Renal cortex interstitium (tissue), 11 donors: ENCODE data around the gene NLRP6. TPM values are rescaled to one million over a fixed set of nuclear protein-coding genes. Genes with fewer than 3 reads are reported as not detected.
"Not testable (repeated sequence)": the region's sequence is repeated elsewhere in the genome, so short reads cannot be mapped to it uniquely, and the experiment has no call there.

Experiments
- DNase-seq, 11 donors: peaks; one replicate each; pipeline ENCODE4 v3.0.0-alpha.2; 2013; ENCODE audit warnings: low read depth in 9 of 11, low spot score in 4 of 11; ENCODE audit errors: extremely low read depth in 1 of 11
- polyA plus RNA-seq, 3 donors: library from polyadenylated mRNA; unstranded; fragments of 120-200 nt; gene quantifications; one replicate each; pipeline ENCODE4 v1.2.1, GENCODE V29; 2013; ENCODE audit not compliant: insufficient read length in 3 of 3

Gene NLRP6
- polyA plus RNA-seq, 3 donors, result 0.24 to 0.67 (median 0.55) TPM

GRCh38 chr11:299081-299891, 21.1 kb downstream of the NLRP6 start, which contains the start of gene IFITM5:
Gene IFITM5 (minus strand): TSS chr11:299526. CDS start chr11:299490, 36 bp downstream.
- no peak for DNase-seq

- DNase-seq, result no peak
Measured at GRCh38 chr11:299951-300735, 21.9 kb downstream of the NLRP6 start.

- no peak for DNase-seq
Measured at GRCh38 chr11:303363-303762, 25.2 kb downstream of the NLRP6 start.

- DNase-seq, result no peak
Measured at GRCh38 chr11:304061-304506, 25.9 kb downstream of the NLRP6 start.

- peak in 4 of 11 donors; percentile 56 to 78 (median 66) for DNase-seq
Measured at GRCh38 chr11:304915-305843, 27.0 kb downstream of the NLRP6 start.

GRCh38 chr11:305844-306211, 27.6 kb downstream of the NLRP6 start:
- DNase-seq, result no peak

GRCh38 chr11:306645-307371, 28.6 kb downstream of the NLRP6 start:
- DNase-seq, result no peak

GRCh38 chr11:307766-308708, 29.8 kb downstream of the NLRP6 start, which contains the start of gene IFITM2:
Gene IFITM2 (plus strand): TSS chr11:307816. CDS start chr11:308193, 377 bp downstream.
- DNase-seq, result peak in 8 of 11 donors; percentile 65 to 84 (median 75)

GRCh38 chr11:308740-309665, 30.8 kb downstream of the NLRP6 start:
- not testable (repeated sequence) for DNase-seq

GRCh38 chr11:309979-310572, 31.9 kb downstream of the NLRP6 start:
- not testable (repeated sequence) for DNase-seq

- not testable (repeated sequence) for DNase-seq
Measured at GRCh38 chr11:311013-311748, 33.0 kb downstream of the NLRP6 start.

- no peak for DNase-seq
Measured at GRCh38 chr11:312092-312816, 34.0 kb downstream of the NLRP6 start.

GRCh38 chr11:313304-313786, 35.1 kb downstream of the NLRP6 start:
- DNase-seq, result no peak

- DNase-seq, result peak in 4 of 11 donors; percentile 63 to 88 (median 70)
Measured at GRCh38 chr11:313787-314553, 35.8 kb downstream of the NLRP6 start, which contains the start of gene IFITM1. Gene IFITM1 (plus strand): TSS chr11:314040. CDS start chr11:314171, 131 bp downstream.
